Heart right ventricle (tissue), 16 donors: ENCODE measurements around the gene USP6NL. TPM values are rescaled to one million over a fixed set of nuclear protein-coding genes. Genes with fewer than 3 reads are reported as not detected.
A peak's percentile ranks its signal among the peaks of the same experiment; 100 is the strongest.

Experiments used
- ATAC-seq, 8 donors: fragments of 200-7000 bp; cut with Tn5 transposase; one replicate each; pipeline ENCODE4 v1.9.1; 2020; ENCODE audit warnings: mild to moderate bottlenecking in 8 of 8, moderate library complexity in 8 of 8, moderate number of reproducible peaks in 1 of 8
- DNase-seq, 2 donors: peaks; one replicate each; pipeline ENCODE4 v3.0.0-alpha.2; 2020
- H3K27ac ChIP-seq, 10 donors: fragments of 200-600 bp; sonication (generic) in 2 of 10; one replicate each; pipeline versions ENCODE4 v1.5.0 to v1.8.0; 2020 to 2022; ENCODE audit warnings: mild to moderate bottlenecking in 3 of 10
- H3K27me3 ChIP-seq, 7 donors: fragments of 200-600 bp; one replicate each; pipeline ENCODE4 v1.8.0; 2021 to 2022; ENCODE audit warnings: mild to moderate bottlenecking in 2 of 7
- H3K36me3 ChIP-seq, 9 donors: fragments of 200-600 bp; sonication (generic) in 1 of 9; one replicate each; pipeline versions ENCODE4 v1.5.0 to v1.8.0; 2020 to 2022; ENCODE audit warnings: mild to moderate bottlenecking in 2 of 9
- H3K4me1 ChIP-seq, 9 donors: fragments of 200-600 bp; sonication (generic) in 1 of 9; one replicate each; pipeline versions ENCODE4 v1.5.0 to v1.8.0; 2020 to 2022; ENCODE audit warnings: mild to moderate bottlenecking in 4 of 9
- H3K4me3 ChIP-seq, 10 donors: fragments of 200-600 bp; sonication (generic) in 2 of 10; one replicate each; pipeline versions ENCODE4 v1.5.0 to v1.8.0; 2020 to 2022; ENCODE audit warnings: mild to moderate bottlenecking in 7 of 10, moderate library complexity in 2 of 10
- H3K9me3 ChIP-seq, 11 donors: fragments of 200-600 bp in 10 of 11; sonication (generic) in 2 of 11; one replicate each; pipeline versions ENCODE4 v1.5.0 to v1.8.0; 2013 to 2022; ENCODE audit warnings: mild to moderate bottlenecking in 2 of 11, control low read depth in 1 of 11, moderate library complexity in 1 of 11
- CTCF ChIP-seq, 9 donors: fragments of 200-600 bp; sonication (generic) in 2 of 9; IDR thresholded peaks; one replicate each; pipeline versions ENCODE4 v1.5.0 to v1.8.0; 2021 to 2022; ENCODE audit warnings: antibody characterized with exemption in 9 of 9, mild to moderate bottlenecking in 5 of 9, moderate library complexity in 1 of 9
- WGBS, 2 donors: extraction: QIAGEN DNeasy Blood & Tissue Kit; methylation state at CpG; one replicate each; pipeline ENCODE4 v1.1.7; 2013; ENCODE audit warnings: inconsistent platforms in 1 of 2; 5-methylcytosine and 5-hydroxymethylcytosine counted together
- intact Hi-C, 10 donors: fragments of 100-400 bp; cut with DNase I; formaldehyde crosslinking; loops; one replicate each; pipeline versions ENCODE4 v1.11.1 to v1.14.2; 2022
- polyA plus RNA-seq, 2 donors: library from polyadenylated mRNA; stranded (reverse); fragments of 200-250 nt; gene quantifications; one replicate each; pipeline ENCODE4 v1.2.3, GENCODE V29; 2013
- total RNA-seq, 10 donors: library from RNA; stranded (reverse); fragmentation: NEBNext Ultra II Directional in 3 of 10; extraction: Animal tissue kit (Norgen Biotek cat#: 25700) in 3 of 10; gene quantifications; one replicate each; pipeline versions ENCODE4 v1.2.1 to v1.2.4, GENCODE V29; 2021 to 2023
- donor health status: Arrhythmogenic right ventricular cardiomyopathy.
- donor health status: ischemic (EF 13 %, LVEDD 7.1; RV severe dilation, severe dysfunction).
- donor health status: healthy with polysubstance abuse.
- donor health status: DM: no; HTN: yes; CAD: no.
- donor health status: DM: no; HTN: no; CAD: no.
- donor health status: ischemic (EF 25% LVEDD 6.9; RV normal size, moderate dysfunction).
- donor health status: ischemic (EF 25% LVEDD 5.7; RV mildly dilated, moderate dysfunction).
- donor health status: healthy.
- donor health status: DM: yes; HTN: yes; CAD: no.
- donor health status: Ischemic cardiomyopathy.
- donor health status: ischemic (EF 35%, LVEDD 5.7; RV mildly dilated, moderate dysfunction).
- donor health status: nonischemic (EF 11% LVEDD 7.7; RV severe dilation, severe dysfunction).
- donor health status: DM: yes; HTN: yes; CAD: no.
- donor health status: PGD.
- donor health status: ischemic (EF 29% LVEDD 5.4; RV normal size, mild dysfunction).
- donor health status: nonischemic (EF 23%, LVEDD 6.1; RV moderate dilation, normal function).

The USP6NL gene
- total and polyA plus RNA-seq, 12 donors = 1.8 to 11.1 (median 8.2) TPM

DNA sequence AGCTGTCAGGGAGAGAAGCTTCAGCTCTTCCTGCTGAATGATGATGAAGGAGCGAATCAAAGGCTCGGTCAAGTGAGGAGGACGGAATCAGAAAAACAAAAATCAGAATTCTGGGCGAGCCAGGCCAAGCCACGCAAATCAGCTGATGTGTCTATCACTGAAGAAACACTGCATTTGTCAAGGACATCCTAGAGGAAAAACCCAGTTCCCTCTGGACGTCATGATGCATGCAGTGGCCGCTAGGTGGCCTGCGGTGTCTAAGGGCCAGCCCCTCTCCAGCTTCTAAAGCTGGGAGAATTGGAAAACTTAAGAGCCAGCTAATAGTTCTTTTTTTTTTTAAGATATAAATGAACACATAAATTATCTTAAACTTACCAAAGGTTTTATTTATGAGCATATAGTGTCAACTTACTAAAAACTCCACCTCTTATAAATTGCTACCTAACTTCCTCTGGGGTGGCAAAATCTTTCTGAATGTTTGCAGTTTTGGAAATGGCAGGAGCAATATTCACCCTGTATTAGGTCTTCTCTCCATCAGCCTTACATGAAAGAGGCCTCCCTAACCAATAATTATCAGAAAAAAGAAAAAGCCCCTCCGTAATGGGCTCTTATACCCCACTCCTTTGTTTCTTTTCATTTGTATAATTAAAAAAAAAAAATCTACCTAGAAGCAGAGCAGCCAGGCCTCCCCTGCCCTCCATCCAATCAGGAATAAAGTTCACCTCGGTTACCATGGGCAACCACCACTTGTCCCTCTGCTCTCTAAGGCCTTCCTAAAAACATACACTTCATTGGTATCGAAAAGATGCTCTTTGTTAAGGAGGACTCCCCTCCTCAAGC lies 186.8 kb downstream of the USP6NL start:
- intact Hi-C loops = no loop called here
- WGBS, 2 donors = 34 to 35% methylated on average over 11 of the region's 11 CpGs
- ATAC-seq = peak in 7 of 8 donors; percentile 47 to 74 (median 66)
- peak; percentile 27 to 42 for DNase-seq
- H3K36me3 ChIP-seq = no peaks in the 10 kb centered on the region
- H3K4me1 ChIP-seq = no peaks in the 10 kb centered on the region
- H3K9me3 ChIP-seq = peaks cover 0 to 43% (median 6%) of the 10 kb centered on the region in 11 donors
- H3K27ac ChIP-seq = no peak overlapping the region
- peak; percentile 50 to 86 (median 78) for TF ChIP-seq CTCF (IDR thresholded peaks at IDR 0.05)
- no peak overlapping the region for H3K4me3 ChIP-seq
- H3K27me3 ChIP-seq = no peaks in the 10 kb centered on the region

DNA sequence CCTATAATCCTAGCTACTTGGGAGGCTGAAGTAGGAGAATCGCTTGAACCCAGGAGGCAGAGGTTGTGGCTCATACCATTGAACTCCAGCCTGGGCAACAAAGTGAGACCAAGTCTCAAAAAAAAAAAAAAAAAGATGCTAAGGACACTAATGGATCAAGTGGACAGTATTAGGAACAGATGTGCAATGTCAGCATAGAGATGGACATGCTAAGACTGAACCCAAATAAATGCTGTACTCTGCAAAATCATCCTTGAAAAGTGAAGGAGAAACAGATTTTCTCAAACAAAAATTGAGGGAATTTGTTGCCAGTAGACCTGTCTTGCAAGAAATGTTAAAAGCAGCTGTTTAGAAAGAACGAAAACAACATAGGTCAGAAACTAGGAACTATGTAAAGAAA lies 194.5 kb downstream of the USP6NL start:
- no peaks in the 10 kb centered on the region for H3K27me3 ChIP-seq
- H3K36me3 ChIP-seq = no peaks in the 10 kb centered on the region
- ATAC-seq (no peak), DNase-seq (no peak)
- H3K4me1 ChIP-seq = peaks cover 0 to 17% (median 0%) of the 10 kb centered on the region in 9 donors
- peaks cover 0 to 50% (median 14%) of the 10 kb centered on the region in 11 donors for H3K9me3 ChIP-seq
- intact Hi-C loops = no loop called here
- no peak for TF ChIP-seq CTCF (IDR thresholded peaks at IDR 0.05)
- no peak overlapping the region for H3K27ac ChIP-seq
- no peak overlapping the region for H3K4me3 ChIP-seq
- 63 to 73% methylated on average over 2 of the region's 2 CpGs for WGBS, 2 donors

DNA sequence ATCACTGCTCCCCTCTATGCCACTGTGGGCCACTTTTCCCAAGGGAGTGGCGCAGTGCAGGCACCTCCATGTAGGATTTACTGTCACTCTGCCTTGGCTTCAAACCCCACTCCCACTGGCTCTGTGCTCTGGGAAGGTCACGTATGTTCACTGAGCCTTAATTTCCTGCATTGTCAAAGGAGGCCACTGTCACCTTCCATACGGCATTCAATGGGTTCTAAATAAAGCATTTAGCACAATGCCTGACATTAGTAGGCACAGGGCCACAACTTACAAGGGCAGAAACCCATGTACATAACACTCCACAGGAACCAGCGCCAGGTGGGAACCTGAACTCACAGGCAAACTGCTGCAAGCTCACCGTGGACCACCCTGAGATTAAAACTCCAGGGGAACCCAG lies 196.4 kb downstream of the USP6NL start:
- Histone ChIP-seq H3K9me3 (peaks cover 0 to 48% (median 18%) of the 10 kb centered on the region in 11 donors), H3K27ac (peak overlapping the region in 1 of 10 donors; percentile 28), H3K36me3 (no peaks in the 10 kb centered on the region), H3K4me3 (no peak overlapping the region), H3K27me3 (no peaks in the 10 kb centered on the region), H3K4me1 (peaks cover 0 to 20% (median 0%) of the 10 kb centered on the region in 9 donors)
- DNase-seq = no peak
- ATAC-seq = peak in 6 of 8 donors; percentile 23 to 77 (median 58)
- intact Hi-C loops = no loop called here
- WGBS, 2 donors = 61% methylated on average over 5 of the region's 5 CpGs
- no peak for TF ChIP-seq CTCF (IDR thresholded peaks at IDR 0.05)

DNA sequence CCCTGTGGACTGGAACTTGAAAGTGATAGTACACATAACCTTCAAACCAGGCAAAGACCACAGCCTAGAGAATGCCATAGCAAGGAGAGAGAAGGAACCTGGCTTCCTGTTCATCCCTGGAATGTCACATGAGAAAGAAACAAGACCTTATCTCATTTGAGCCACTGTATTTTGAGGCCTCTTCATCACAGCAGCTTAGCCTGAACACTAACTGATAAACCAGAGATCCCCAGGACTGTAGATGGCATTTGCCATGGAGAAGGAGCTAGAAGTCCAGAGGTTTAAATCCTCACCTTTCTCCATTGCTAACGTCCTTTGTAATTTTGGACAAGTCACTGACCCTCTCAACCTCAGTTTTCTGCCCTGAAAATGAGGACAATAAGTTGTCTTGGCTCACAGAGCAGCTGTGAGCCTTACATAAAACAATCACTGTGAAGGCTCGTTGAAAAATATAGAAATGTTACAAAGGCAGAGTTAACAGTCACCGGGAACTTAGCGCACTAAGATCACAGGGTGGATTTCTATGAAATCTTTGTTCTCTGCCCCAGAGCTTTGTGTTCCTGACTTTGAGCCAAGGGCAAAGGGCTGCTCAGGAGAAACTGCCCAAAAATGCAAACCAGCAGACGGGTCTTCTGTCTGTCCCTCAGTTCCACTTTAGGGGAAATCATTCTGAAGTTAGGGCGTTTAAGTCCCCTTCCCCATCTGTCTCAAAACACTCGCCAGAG lies 197.0 kb downstream of the USP6NL start:
- intact Hi-C loops = no loop called here
- peaks cover 0 to 42% (median 14%) of the 10 kb centered on the region in 11 donors for H3K9me3 ChIP-seq
- H3K36me3 ChIP-seq = no peaks in the 10 kb centered on the region
- peaks cover 0 to 1% (median 0%) of the 10 kb centered on the region in 7 donors for H3K27me3 ChIP-seq
- H3K4me1 ChIP-seq = peaks cover 0 to 23% (median 0%) of the 10 kb centered on the region in 9 donors
- ATAC-seq (peak in 1 of 8 donors; percentile 26), DNase-seq (no peak)
- no peak overlapping the region for H3K4me3 ChIP-seq
- TF ChIP-seq CTCF (IDR thresholded peaks at IDR 0.05) = no peak
- peak overlapping the region in 1 of 10 donors; percentile 28 for H3K27ac ChIP-seq
- WGBS, 2 donors = 71 to 75% methylated on average over 7 of the region's 7 CpGs
